C4-2B (cell line): ENCODE measurements around the gene KRTAP10-3.
"Not testable (repeated sequence)": the region's sequence is repeated elsewhere in the genome, so short reads cannot be mapped to it uniquely, and the experiment has no call there.

Source experiments
- ZFX ChIP-seq: fragments of 450-650 bp; IDR thresholded peaks from 2 replicates; pipeline ENCODE4 v1.6.1; 2017
- TF ChIP-seq, protein P1 (sequence below): fragments of 450-650 bp; conservative IDR thresholded peaks from 2 replicates; pipeline ENCODE4 v1.5.1; 2017; ENCODE audit warnings: mild to moderate bottlenecking

DNA sequence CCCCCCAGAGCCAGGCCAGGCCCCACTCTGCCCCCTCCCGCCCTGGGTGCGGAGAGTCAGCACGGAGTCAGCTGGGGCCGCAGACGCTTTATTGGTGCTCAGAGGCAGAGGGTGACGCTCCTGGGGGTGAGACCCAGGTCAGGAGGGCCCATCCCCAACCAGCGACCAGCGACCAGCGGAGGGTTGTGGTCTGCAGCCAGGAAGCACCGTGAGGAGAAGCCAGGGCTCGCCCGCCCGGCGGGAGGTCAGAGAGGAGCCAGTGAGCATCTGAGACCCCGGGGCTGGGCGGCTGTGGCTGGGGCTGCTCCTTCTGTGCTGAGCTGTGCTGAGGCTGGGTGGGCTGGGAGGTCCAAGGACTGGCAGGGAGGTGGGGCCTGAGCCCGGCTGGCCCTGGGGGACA lies 8.3 kb downstream of the KRTAP10-3 start:
- TF ChIP-seq, protein P1, sequence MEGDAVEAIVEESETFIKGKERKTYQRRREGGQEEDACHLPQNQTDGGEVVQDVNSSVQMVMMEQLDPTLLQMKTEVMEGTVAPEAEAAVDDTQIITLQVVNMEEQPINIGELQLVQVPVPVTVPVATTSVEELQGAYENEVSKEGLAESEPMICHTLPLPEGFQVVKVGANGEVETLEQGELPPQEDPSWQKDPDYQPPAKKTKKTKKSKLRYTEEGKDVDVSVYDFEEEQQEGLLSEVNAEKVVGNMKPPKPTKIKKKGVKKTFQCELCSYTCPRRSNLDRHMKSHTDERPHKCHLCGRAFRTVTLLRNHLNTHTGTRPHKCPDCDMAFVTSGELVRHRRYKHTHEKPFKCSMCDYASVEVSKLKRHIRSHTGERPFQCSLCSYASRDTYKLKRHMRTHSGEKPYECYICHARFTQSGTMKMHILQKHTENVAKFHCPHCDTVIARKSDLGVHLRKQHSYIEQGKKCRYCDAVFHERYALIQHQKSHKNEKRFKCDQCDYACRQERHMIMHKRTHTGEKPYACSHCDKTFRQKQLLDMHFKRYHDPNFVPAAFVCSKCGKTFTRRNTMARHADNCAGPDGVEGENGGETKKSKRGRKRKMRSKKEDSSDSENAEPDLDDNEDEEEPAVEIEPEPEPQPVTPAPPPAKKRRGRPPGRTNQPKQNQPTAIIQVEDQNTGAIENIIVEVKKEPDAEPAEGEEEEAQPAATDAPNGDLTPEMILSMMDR, result not testable (repeated sequence)
- not testable (repeated sequence) for TF ChIP-seq ZFX
